ENCODE data around the gene WDR91. TPM values are rescaled to one million over a fixed set of nuclear protein-coding genes. Genes with fewer than 3 reads are reported as not detected.

The WDR91 gene
- total RNA-seq, 1 experiment from 2014 or later = 8.4 TPM

DNA sequence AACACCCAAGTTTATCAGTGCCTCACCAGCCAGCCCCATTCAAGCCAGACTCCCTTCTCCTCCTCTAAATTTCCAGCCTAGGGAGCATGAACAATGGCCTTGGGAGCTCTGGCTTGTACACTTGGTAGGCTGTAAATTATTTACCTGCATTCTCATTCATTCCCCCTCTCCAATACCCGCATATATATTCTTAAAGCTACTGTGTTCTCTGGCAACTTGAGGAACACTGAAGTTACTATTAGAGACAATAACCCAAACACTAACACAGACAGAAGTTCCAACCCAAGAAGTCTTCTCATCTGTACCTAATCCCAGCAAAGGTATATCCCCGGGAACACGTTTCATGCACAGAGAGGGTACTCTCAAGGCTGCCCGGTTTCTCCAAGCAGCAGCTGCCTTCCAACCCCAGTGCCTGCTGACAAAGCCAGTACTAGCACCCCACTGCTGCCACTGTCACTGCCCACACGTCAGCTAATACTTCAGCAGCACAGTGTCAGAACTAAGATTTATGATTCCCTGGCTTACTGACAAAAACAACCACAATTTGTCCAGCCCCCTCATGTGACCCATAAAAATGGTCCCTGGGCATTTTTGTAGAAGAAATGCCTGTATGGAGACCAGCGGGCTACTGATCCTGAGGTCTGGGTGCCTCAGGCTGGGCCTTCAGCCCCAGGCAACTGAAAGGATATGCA is 3.1 kb downstream of the WDR91 start:
- Histone ChIP-seq H3K4me2 (no peak overlapping the region), H3K9me2 (ENCODE audit: insufficient read depth) (no peaks in the 10 kb centered on the region), H3F3A (ENCODE audit: insufficient read depth, low read depth) (no peaks in the 10 kb centered on the region), H3K36me3 (ENCODE audit: low read depth) (no peaks in the 10 kb centered on the region), H2AFZ (no peak overlapping the region), H3K9me3 (ENCODE audit: insufficient read depth, low read depth) (no peaks in the 10 kb centered on the region), H3K27me3 (ENCODE audit: insufficient read depth, low read depth) (no peaks in the 10 kb centered on the region), H3K27ac (no peak overlapping the region), H3K4me3 (no peak overlapping the region), H3K79me2 (ENCODE audit: low read depth) (no peaks in the 10 kb centered on the region), H4K20me1 (ENCODE audit: insufficient read depth) (no peaks in the 10 kb centered on the region), H3K4me1 (replicated peaks; ENCODE audit: insufficient read depth) (no peaks in the 10 kb centered on the region; the same call in 1 of the 2 replicates)
- CTCF ChIA-PET = no interaction called here
- POLR2A ChIA-PET (ENCODE audit: unreplicated experiment) = no interaction called here
- intact Hi-C loops (cut with micrococcal nuclease; ENCODE audit: unreplicated experiment) = no loop called here
- TF ChIP-seq, protein P1, sequence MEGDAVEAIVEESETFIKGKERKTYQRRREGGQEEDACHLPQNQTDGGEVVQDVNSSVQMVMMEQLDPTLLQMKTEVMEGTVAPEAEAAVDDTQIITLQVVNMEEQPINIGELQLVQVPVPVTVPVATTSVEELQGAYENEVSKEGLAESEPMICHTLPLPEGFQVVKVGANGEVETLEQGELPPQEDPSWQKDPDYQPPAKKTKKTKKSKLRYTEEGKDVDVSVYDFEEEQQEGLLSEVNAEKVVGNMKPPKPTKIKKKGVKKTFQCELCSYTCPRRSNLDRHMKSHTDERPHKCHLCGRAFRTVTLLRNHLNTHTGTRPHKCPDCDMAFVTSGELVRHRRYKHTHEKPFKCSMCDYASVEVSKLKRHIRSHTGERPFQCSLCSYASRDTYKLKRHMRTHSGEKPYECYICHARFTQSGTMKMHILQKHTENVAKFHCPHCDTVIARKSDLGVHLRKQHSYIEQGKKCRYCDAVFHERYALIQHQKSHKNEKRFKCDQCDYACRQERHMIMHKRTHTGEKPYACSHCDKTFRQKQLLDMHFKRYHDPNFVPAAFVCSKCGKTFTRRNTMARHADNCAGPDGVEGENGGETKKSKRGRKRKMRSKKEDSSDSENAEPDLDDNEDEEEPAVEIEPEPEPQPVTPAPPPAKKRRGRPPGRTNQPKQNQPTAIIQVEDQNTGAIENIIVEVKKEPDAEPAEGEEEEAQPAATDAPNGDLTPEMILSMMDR (conservative IDR thresholded peaks at IDR 0.05) = no peak
- TF ChIP-seq EZH2 (IDR thresholded peaks at IDR 0.05; ENCODE audit: low read depth) = no peak
- no TSS peak for BruUV-seq (replicated peaks)
- DNase-seq = no peak

DNA sequence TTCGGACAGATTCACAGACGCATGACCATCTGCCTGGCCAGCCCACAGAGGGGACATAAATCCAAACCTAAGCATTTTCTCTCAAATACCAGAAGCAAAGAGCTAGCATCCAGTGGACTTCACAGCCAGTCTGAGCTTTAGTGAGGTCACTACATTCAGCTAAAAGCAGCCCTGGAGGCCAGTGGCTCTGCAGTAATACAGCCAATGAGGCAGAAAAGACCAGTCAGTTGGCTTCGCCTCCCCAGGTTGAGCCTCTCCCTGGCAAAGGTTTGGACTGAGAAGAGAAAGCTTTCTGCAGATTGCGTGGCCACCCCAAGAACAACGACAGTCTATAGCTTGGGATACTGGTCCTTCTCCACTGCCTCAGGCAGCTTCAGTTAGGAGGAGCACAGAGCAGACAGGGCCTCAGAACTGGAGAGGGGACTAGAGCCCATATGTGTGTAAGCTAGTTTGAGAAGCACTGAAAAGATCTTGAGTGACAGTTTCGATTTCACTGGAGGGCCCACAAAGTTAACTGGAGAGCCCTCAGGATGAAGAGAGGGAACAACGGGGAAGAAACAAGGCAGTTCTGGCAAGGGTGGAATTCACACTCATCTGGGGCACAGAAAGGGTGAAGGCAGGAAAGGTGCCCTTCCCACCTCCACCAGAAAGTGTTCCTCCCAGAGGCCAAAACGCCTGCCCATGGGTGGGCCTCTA is 3.8 kb downstream of the WDR91 start:
- H3K27ac ChIP-seq = no peak overlapping the region
- BruUV-seq (replicated peaks) = no TSS peak

DNA sequence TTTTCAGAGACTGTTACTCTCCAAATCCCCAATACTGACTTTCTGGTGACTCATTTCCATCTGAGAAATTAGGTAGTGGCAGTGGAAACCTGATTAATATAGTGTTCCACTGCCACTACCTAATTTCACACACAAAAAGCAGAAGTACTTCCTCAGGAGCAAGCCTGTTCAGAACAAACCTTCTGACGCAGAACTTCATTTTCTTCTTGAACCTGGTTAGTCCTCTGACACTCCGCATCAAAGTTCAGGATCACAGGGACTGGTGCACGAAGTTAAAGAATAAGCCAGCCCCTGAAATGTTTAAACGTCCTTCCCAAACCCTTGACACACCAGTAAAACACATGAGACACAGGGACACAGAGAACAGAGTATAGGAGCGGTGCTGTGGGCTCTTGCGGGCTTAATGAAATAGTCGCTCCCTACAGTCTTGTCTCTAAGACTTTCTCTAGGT is 4.4 kb downstream of the WDR91 start:
- H3K79me2 ChIP-seq (ENCODE audit: low read depth) = no peaks in the 10 kb centered on the region
- intact Hi-C loops (cut with micrococcal nuclease; ENCODE audit: unreplicated experiment) = no loop called here
- no peaks in the 10 kb centered on the region for H3K27me3 ChIP-seq (ENCODE audit: insufficient read depth, low read depth)
- no peak overlapping the region for H3K27ac ChIP-seq
- ChIA-PET POLR2A (ENCODE audit: unreplicated experiment) (no interaction called here), CTCF (no interaction called here)
- no TSS peak for BruUV-seq (replicated peaks)
- no peaks in the 10 kb centered on the region for H3K9me2 ChIP-seq (ENCODE audit: insufficient read depth)
- no peaks in the 10 kb centered on the region for H4K20me1 ChIP-seq (ENCODE audit: insufficient read depth)
- no peaks in the 10 kb centered on the region for H3K36me3 ChIP-seq (ENCODE audit: low read depth)
- H3K9me3 ChIP-seq (ENCODE audit: insufficient read depth, low read depth) = no peaks in the 10 kb centered on the region
- TF ChIP-seq, protein P1 (conservative IDR thresholded peaks at IDR 0.05) = no peak
- TF ChIP-seq EZH2 (IDR thresholded peaks at IDR 0.05; ENCODE audit: low read depth) = no peak
- H3K4me2 ChIP-seq = no peak overlapping the region
- no peak overlapping the region for H2AFZ ChIP-seq
- H3K4me3 ChIP-seq = no peak overlapping the region
- DNase-seq = no peak
- H3F3A ChIP-seq (ENCODE audit: insufficient read depth, low read depth) = no peaks in the 10 kb centered on the region
- H3K4me1 ChIP-seq (replicated peaks; ENCODE audit: insufficient read depth) = no peaks in the 10 kb centered on the region; the same call in 1 of the 2 replicates

More for the DNA sequence above, 3.8 kb downstream of the WDR91 start:
- Histone ChIP-seq H3K9me2 (ENCODE audit: insufficient read depth) (no peaks in the 10 kb centered on the region), H4K20me1 (ENCODE audit: insufficient read depth) (no peaks in the 10 kb centered on the region), H2AFZ (no peak overlapping the region), H3K27me3 (ENCODE audit: insufficient read depth, low read depth) (no peaks in the 10 kb centered on the region), H3K4me3 (no peak overlapping the region), H3K4me2 (no peak overlapping the region), H3K36me3 (ENCODE audit: low read depth) (no peaks in the 10 kb centered on the region), H3K4me1 (replicated peaks; ENCODE audit: insufficient read depth) (no peaks in the 10 kb centered on the region; the same call in 1 of the 2 replicates), H3K79me2 (ENCODE audit: low read depth) (no peaks in the 10 kb centered on the region), H3K9me3 (ENCODE audit: insufficient read depth, low read depth) (no peaks in the 10 kb centered on the region), H3F3A (ENCODE audit: insufficient read depth, low read depth) (no peaks in the 10 kb centered on the region)
- no peak for TF ChIP-seq EZH2 (IDR thresholded peaks at IDR 0.05; ENCODE audit: low read depth)
- no peak for DNase-seq
- ChIA-PET CTCF (no interaction called here), POLR2A (ENCODE audit: unreplicated experiment) (no interaction called here)
- intact Hi-C loops (cut with micrococcal nuclease; ENCODE audit: unreplicated experiment) = no loop called here
